H1 (cell line): Measurements from ENCODE around the gene RSL24D1. TPM values are rescaled to one million over a fixed set of nuclear protein-coding genes. Genes with fewer than 3 reads are reported as not detected.

Experiments
- NANOG ChIP-seq: IDR thresholded peaks from 2 replicates; pipeline ENCODE4 v1.6.1; 2011; ENCODE audit warnings: low read length, low read depth, mild to moderate bottlenecking, inconsistent platforms; ENCODE audit not compliant: insufficient read depth, poor library complexity, severe bottlenecking
- SIX5 ChIP-seq: IDR thresholded peaks from 2 replicates; pipeline ENCODE4 v1.6.1; 2011; ENCODE audit warnings: mild to moderate bottlenecking, low read depth, low read length
- TBP ChIP-seq: IDR thresholded peaks from 2 replicates; pipeline ENCODE4 v1.6.1; 2011; ENCODE audit warnings: low read depth, low read length, improper control_type of control experiment
- polyA plus RNA-seq, 7 experiments: library from polyadenylated mRNA; depleted of rRNA in 3 of 7; stranded (reverse) in 5 of 7; unstranded in 2 of 7; fragments of >200 nt in 5 of 7; fragments of 200-250 nt in 2 of 7; gene quantifications; 1 replicate in 5 of 7; 2 replicates in 1 of 7; 4 replicates in 1 of 7; pipeline versions ENCODE4 v1.2.1 to v1.2.3, GENCODE V29; 2011 to 2013; ENCODE audit warnings: missing spikeins in 2 of 7, mixed read lengths in 2 of 7
- total RNA-seq: library from RNA; stranded (reverse); fragmentation: NEBNext Ultra II Directional; extraction: Animal tissue kit (Norgen Biotek cat#: 25700); gene quantifications from 2 replicates; pipeline ENCODE4 v1.2.1, GENCODE V29; 2021
- TF ChIP-seq, protein P1 (sequence below): fragments of 300-600 bp; sonication (generic); IDR thresholded peaks from 2 replicates; pipeline ENCODE4 v1.7.1; 2012; ENCODE audit warnings: low read length, moderate library complexity, mild to moderate bottlenecking, inconsistent platforms; ENCODE audit not compliant: insufficient replicate concordance

The RSL24D1 gene
- total and polyA plus RNA-seq, 2 of the 8 experiments (the other 6 are each of a cell fraction or from before 2014, with no cell fraction given): 45.7 to 130 TPM

DNA sequence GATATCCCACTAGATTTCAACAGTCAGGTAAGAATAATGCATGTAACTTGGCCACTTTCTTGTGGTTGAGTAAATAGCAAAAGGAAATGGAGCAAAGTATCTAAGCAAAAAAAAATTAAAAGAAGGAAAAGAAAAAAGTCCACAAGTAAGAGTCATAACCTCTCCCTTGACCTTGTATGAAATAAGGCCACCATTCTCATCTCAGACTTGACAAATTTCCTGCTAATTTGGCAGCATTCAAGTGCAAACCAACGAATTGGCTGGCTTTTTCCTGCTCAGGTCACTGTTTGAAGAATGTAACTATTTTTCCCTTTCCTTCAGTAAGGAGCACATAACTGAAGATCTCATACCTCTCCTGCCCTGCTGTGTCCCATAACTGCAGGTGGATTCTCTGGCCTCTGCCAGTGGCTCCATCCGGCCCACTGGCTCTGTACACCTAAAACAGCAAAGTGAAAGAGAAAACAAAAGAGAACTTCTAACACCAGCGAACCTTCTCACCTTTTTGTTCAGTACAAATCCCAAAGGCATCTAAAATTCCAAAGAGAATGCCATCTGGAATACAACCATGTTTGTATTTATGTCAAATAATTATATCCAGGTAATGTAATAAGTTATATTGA lies 33.4 kb upstream of the RSL24D1 start (continued):
- TF ChIP-seq, protein P1, sequence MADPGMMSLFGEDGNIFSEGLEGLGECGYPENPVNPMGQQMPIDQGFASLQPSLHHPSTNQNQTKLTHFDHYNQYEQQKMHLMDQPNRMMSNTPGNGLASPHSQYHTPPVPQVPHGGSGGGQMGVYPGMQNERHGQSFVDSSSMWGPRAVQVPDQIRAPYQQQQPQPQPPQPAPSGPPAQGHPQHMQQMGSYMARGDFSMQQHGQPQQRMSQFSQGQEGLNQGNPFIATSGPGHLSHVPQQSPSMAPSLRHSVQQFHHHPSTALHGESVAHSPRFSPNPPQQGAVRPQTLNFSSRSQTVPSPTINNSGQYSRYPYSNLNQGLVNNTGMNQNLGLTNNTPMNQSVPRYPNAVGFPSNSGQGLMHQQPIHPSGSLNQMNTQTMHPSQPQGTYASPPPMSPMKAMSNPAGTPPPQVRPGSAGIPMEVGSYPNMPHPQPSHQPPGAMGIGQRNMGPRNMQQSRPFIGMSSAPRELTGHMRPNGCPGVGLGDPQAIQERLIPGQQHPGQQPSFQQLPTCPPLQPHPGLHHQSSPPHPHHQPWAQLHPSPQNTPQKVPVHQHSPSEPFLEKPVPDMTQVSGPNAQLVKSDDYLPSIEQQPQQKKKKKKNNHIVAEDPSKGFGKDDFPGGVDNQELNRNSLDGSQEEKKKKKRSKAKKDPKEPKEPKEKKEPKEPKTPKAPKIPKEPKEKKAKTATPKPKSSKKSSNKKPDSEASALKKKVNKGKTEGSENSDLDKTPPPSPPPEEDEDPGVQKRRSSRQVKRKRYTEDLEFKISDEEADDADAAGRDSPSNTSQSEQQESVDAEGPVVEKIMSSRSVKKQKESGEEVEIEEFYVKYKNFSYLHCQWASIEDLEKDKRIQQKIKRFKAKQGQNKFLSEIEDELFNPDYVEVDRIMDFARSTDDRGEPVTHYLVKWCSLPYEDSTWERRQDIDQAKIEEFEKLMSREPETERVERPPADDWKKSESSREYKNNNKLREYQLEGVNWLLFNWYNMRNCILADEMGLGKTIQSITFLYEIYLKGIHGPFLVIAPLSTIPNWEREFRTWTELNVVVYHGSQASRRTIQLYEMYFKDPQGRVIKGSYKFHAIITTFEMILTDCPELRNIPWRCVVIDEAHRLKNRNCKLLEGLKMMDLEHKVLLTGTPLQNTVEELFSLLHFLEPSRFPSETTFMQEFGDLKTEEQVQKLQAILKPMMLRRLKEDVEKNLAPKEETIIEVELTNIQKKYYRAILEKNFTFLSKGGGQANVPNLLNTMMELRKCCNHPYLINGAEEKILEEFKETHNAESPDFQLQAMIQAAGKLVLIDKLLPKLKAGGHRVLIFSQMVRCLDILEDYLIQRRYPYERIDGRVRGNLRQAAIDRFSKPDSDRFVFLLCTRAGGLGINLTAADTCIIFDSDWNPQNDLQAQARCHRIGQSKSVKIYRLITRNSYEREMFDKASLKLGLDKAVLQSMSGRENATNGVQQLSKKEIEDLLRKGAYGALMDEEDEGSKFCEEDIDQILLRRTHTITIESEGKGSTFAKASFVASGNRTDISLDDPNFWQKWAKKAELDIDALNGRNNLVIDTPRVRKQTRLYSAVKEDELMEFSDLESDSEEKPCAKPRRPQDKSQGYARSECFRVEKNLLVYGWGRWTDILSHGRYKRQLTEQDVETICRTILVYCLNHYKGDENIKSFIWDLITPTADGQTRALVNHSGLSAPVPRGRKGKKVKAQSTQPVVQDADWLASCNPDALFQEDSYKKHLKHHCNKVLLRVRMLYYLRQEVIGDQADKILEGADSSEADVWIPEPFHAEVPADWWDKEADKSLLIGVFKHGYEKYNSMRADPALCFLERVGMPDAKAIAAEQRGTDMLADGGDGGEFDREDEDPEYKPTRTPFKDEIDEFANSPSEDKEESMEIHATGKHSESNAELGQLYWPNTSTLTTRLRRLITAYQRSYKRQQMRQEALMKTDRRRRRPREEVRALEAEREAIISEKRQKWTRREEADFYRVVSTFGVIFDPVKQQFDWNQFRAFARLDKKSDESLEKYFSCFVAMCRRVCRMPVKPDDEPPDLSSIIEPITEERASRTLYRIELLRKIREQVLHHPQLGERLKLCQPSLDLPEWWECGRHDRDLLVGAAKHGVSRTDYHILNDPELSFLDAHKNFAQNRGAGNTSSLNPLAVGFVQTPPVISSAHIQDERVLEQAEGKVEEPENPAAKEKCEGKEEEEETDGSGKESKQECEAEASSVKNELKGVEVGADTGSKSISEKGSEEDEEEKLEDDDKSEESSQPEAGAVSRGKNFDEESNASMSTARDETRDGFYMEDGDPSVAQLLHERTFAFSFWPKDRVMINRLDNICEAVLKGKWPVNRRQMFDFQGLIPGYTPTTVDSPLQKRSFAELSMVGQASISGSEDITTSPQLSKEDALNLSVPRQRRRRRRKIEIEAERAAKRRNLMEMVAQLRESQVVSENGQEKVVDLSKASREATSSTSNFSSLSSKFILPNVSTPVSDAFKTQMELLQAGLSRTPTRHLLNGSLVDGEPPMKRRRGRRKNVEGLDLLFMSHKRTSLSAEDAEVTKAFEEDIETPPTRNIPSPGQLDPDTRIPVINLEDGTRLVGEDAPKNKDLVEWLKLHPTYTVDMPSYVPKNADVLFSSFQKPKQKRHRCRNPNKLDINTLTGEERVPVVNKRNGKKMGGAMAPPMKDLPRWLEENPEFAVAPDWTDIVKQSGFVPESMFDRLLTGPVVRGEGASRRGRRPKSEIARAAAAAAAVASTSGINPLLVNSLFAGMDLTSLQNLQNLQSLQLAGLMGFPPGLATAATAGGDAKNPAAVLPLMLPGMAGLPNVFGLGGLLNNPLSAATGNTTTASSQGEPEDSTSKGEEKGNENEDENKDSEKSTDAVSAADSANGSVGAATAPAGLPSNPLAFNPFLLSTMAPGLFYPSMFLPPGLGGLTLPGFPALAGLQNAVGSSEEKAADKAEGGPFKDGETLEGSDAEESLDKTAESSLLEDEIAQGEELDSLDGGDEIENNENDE: no peak
- TF ChIP-seq NANOG: no peak
- TF ChIP-seq TBP: no peak
- TF ChIP-seq SIX5: no peak
